GM12872 (cell line): Measurements from ENCODE around the gene CCDC138.

ENCODE experiments used
- TF ChIP-seq, protein P1 (sequence below): IDR thresholded peaks from 3 replicates; pipeline ENCODE4 v1.5.1; 2011; ENCODE audit warnings: low read depth, mild to moderate bottlenecking, low read length, moderate library complexity; ENCODE audit not compliant: insufficient read depth

CCDC138 gene

DNA sequence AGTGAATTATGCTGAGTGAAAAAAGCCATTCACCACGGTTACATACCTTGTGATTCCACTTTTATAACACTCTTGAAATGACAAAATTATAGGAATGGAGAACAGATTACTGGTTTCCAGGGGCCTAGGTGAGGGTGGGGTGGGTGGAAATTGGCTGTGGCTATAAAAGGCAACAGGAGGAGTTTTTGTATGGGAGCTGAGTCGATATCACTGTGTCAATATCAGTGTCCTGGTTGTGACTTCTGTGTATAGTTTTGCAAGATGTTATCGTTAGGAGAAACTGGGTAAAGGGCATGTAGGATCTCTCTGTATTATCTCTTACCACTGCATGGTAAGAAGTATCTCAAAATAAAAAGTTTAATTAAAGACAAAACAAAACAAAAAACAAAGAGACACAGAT, 118.1 kb downstream of the CCDC138 start:
- TF ChIP-seq, protein P1, sequence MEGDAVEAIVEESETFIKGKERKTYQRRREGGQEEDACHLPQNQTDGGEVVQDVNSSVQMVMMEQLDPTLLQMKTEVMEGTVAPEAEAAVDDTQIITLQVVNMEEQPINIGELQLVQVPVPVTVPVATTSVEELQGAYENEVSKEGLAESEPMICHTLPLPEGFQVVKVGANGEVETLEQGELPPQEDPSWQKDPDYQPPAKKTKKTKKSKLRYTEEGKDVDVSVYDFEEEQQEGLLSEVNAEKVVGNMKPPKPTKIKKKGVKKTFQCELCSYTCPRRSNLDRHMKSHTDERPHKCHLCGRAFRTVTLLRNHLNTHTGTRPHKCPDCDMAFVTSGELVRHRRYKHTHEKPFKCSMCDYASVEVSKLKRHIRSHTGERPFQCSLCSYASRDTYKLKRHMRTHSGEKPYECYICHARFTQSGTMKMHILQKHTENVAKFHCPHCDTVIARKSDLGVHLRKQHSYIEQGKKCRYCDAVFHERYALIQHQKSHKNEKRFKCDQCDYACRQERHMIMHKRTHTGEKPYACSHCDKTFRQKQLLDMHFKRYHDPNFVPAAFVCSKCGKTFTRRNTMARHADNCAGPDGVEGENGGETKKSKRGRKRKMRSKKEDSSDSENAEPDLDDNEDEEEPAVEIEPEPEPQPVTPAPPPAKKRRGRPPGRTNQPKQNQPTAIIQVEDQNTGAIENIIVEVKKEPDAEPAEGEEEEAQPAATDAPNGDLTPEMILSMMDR, result no peak

DNA sequence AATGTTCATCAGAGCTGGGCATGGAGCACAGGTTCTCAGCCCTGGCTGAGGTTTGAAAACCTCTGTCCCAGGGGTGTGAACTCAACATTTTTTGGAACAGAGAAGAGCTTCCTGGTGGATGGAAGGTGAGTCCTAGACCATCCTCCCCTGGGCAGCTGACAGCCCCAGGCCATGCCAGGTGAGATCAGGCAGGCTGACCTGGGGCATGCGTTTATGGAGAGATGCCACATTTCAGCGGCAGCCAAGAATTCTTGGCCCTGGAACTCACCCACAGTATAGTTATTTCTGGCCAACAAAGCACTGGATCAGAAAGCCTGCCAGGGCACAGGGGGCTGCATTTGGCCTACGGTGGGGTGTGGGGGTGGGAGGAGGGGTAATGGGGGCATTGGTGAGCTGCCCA, 118.6 kb downstream of the CCDC138 start:
- TF ChIP-seq, protein P1, result no peak

DNA sequence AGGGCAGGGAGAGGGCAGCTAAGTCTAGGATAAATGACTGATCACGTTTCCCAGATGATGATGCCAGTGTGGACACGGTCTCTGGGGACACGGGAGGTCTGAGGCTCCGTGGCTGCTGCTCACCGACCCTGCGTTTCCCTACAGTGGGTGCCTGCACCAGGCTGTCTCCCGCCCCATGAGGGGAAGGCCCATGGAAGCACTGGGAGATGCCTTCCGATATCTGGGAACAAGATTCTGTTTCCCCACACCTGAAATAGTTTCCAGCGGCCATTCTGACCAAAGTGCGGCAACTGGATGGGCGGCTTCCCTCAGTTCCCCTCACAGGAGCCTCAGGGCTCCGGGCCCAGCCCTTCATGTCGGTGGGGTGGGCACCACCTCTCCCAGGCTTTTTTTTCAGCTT, 119.3 kb downstream of the CCDC138 start:
- TF ChIP-seq, protein P1, result no peak

GRCh38 chr2:108906403-108907077, 120.0 kb downstream of the CCDC138 start:
- TF ChIP-seq, protein P1, result no peak

DNA sequence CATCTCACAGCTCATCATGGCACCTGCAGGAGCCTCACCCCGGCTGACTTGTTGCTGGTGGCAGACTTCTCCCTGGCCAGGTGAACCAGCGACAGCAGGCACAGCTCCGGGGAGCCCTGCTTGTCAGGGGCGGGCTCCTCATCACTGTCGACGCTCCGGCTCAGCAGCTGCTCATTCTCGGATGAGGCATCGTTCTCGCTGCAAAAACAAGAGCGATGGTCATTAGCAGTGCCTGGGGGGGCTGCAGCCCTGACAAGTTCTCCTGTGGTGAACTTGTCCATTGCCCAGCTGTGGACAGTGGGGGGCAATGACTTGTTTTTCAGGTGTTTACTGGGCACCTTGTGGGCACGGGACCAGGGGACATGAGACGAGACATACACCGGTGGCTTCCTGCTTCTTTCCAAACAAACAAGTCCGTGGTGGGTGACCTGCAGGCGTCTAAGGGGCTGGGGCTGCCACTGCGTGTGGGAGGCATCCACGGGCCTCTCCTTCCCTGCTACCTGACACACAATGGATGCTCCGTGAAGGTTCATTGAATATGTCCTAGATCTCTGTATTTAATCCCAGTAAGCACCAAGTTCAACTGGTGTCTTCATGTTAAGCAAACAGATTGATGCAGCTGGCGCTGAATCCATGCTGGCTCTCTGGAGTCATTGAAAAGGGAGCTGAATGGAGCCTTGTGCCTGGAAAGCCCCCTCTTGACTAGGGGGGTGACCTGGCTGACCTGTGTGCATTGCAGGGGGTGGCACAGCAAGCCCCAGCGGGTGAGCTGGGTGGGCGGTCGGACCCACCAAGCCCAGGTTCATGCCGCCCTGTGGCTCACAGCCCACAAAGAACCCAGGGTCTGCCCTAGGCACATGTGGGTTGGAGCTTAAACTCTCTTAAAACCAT, 121.5 kb downstream of the CCDC138 start:
- TF ChIP-seq, protein P1, result no peak

DNA sequence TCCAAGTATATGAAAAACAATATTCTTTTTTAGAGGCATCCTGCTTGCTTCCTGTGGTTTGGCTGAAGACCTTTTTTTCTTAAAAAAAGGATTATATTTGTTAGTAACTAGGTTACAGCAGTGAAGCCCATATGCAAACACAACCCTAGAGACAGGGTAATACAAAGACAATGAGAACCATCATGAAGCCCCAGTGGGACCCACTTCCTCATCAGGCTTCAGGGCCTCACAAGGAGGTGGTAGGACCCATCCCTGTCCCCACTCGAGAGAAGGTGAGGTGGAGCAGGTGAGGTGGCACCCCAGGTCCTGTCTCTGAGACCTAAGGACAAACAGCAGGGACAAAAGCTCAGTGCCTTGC, 122.1 kb downstream of the CCDC138 start:
- TF ChIP-seq, protein P1, result no peak

- TF ChIP-seq, protein P1, result no peak
Observed at GRCh38 chr2:108909275-108909823, 122.8 kb downstream of the CCDC138 start.
